OCI-LY7 (cell line): ENCODE data around the gene CCDC174. TPM values are rescaled to one million over a fixed set of nuclear protein-coding genes. Genes with fewer than 3 reads are reported as not detected.

Experiments used
- BruUV-seq: library from RNA; stranded (reverse); fragments of 400-500 nt; replicated peaks from 2 replicates; lab custom pipeline; 2021; lab: Mats Ljungman, UMichigan
- CTCF ChIA-PET: fragments of 300-600 bp; sonication (Branson Sonifier 250); formaldehyde crosslinking; loops from one replicate; lab custom pipeline; 2022; ENCODE audit warnings: antibody characterized with exemption; ENCODE audit not compliant: unreplicated experiment; lab: Charles Lee
- POLR2A ChIA-PET: fragments of 300-600 bp; sonication (Branson Sonifier 250); formaldehyde crosslinking; loops from one replicate; lab custom pipeline; 2022; ENCODE audit warnings: antibody characterized with exemption; lab: Charles Lee
- DNase-seq: peaks from one replicate; pipeline ENCODE4 v3.0.0-alpha.2; 2015; ENCODE audit warnings: low spot score
- H2AFZ ChIP-seq: fragments of 200-600 bp; sonication (generic), shearing (Covaris generic); 2 replicates; pipeline ENCODE4 v1.6.1; 2014; ENCODE audit warnings: mild to moderate bottlenecking, antibody characterized with exemption, low read length, moderate library complexity
- H3K27ac ChIP-seq: fragments of 200-600 bp; sonication (generic); 2 replicates; pipeline ENCODE4 v1.5.1; 2014; ENCODE audit warnings: mixed run types, low read depth, mild to moderate bottlenecking, moderate library complexity, low read length, inconsistent platforms; ENCODE audit not compliant: poor library complexity, severe bottlenecking
- H3K36me3 ChIP-seq: fragments of 200-600 bp; sonication (generic); 2 replicates; pipeline ENCODE4 v1.6.1; 2014; ENCODE audit warnings: mild to moderate bottlenecking, antibody characterized with exemption, low read length, moderate library complexity, mixed read lengths; ENCODE audit not compliant: insufficient read depth
- H3K4me1 ChIP-seq: fragments of 200-600 bp; sonication (generic); 2 replicates; pipeline ENCODE4 v1.5.1; 2014; ENCODE audit warnings: mild to moderate bottlenecking, low read length; ENCODE audit not compliant: insufficient read depth, poor library complexity, severe bottlenecking
- H3K4me2 ChIP-seq: fragments of 200-600 bp; sonication (generic); 2 replicates; pipeline ENCODE4 v1.6.1; 2014; ENCODE audit warnings: mild to moderate bottlenecking, low read length
- H3K4me3 ChIP-seq: fragments of 200-600 bp; sonication (generic); 2 replicates; pipeline ENCODE4 v1.5.1; 2014; ENCODE audit warnings: mild to moderate bottlenecking, low read depth, low read length; ENCODE audit not compliant: poor library complexity, severe bottlenecking
- H3K79me2 ChIP-seq: fragments of 200-600 bp; sonication (generic); 2 replicates; pipeline ENCODE4 v1.6.1; 2016; ENCODE audit warnings: low read depth, mild to moderate bottlenecking, low read length, moderate library complexity, mixed read lengths; ENCODE audit not compliant: insufficient read depth
- H3K9me2 ChIP-seq: fragments of 200-600 bp; sonication (generic); 2 replicates; pipeline ENCODE4 v1.6.1; 2016; ENCODE audit warnings: mild to moderate bottlenecking, low read length, mixed read lengths; ENCODE audit not compliant: insufficient read depth
- H3K9me3 ChIP-seq: fragments of 200-600 bp; sonication (generic); 2 replicates; pipeline ENCODE4 v1.6.1; 2014; ENCODE audit warnings: mild to moderate bottlenecking, mixed run types, low read length, mixed read lengths
- H4K20me1 ChIP-seq: fragments of 200-600 bp; sonication (generic); 2 replicates; pipeline ENCODE4 v1.6.1; 2014; ENCODE audit warnings: mild to moderate bottlenecking, antibody characterized with exemption, low read length, moderate library complexity, mixed read lengths; ENCODE audit not compliant: insufficient read depth
- EZH2phosphoT487 ChIP-seq: fragments of 200-600 bp; sonication (generic); IDR thresholded peaks from 2 replicates; pipeline ENCODE4 v1.6.1; 2018; ENCODE audit warnings: low read depth, borderline replicate concordance, mild to moderate bottlenecking, mixed run types, antibody characterized with exemption, low read length, moderate library complexity, mixed read lengths
- intact Hi-C: fragments of 100-400 bp; cut with micrococcal nuclease; formaldehyde crosslinking; loops from one replicate; pipeline ENCODE4 v1.10.0; 2022; ENCODE audit not compliant: unreplicated experiment
- total RNA-seq, 2 experiments: library from RNA; depleted of rRNA in 1 of 2; stranded (reverse); fragments of >200 nt in 1 of 2; shearing (Covaris generic) in 1 of 2; gene quantifications; 2 replicates each; pipeline ENCODE4 v1.2.3, GENCODE V29; 2014 to 2022
- TF ChIP-seq, protein P1 (sequence below): fragments of 200-600 bp; sonication (generic); conservative IDR thresholded peaks from 2 replicates; pipeline ENCODE4 v1.5.1; 2014; ENCODE audit warnings: mild to moderate bottlenecking, antibody characterized with exemption, low read length, moderate library complexity, mixed read lengths

CCDC174 gene
- total RNA-seq, 2 experiments from 2014 or later: 11.2 to 22.7 TPM

- H3K4me3 ChIP-seq: no peak overlapping the region
- H3K79me2 ChIP-seq: no peaks in the 10 kb centered on the region
- intact Hi-C loops: no loop called here
- DNase-seq: no peak
- no peak overlapping the region for H3K27ac ChIP-seq
- TF ChIP-seq, protein P1, sequence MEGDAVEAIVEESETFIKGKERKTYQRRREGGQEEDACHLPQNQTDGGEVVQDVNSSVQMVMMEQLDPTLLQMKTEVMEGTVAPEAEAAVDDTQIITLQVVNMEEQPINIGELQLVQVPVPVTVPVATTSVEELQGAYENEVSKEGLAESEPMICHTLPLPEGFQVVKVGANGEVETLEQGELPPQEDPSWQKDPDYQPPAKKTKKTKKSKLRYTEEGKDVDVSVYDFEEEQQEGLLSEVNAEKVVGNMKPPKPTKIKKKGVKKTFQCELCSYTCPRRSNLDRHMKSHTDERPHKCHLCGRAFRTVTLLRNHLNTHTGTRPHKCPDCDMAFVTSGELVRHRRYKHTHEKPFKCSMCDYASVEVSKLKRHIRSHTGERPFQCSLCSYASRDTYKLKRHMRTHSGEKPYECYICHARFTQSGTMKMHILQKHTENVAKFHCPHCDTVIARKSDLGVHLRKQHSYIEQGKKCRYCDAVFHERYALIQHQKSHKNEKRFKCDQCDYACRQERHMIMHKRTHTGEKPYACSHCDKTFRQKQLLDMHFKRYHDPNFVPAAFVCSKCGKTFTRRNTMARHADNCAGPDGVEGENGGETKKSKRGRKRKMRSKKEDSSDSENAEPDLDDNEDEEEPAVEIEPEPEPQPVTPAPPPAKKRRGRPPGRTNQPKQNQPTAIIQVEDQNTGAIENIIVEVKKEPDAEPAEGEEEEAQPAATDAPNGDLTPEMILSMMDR: no peak
- no peak for TF ChIP-seq EZH2phosphoT487
- no peak overlapping the region for H2AFZ ChIP-seq
- H3K4me2 ChIP-seq: no peak overlapping the region
- H3K4me1 ChIP-seq: no peaks in the 10 kb centered on the region
- POLR2A ChIA-PET: no interaction called here
- H4K20me1 ChIP-seq: no peaks in the 10 kb centered on the region
- no peaks in the 10 kb centered on the region for H3K9me3 ChIP-seq
- CTCF ChIA-PET: no interaction called here
- H3K9me2 ChIP-seq: no peaks in the 10 kb centered on the region
- H3K36me3 ChIP-seq: no peaks in the 10 kb centered on the region
- no TSS peak for BruUV-seq
Observed at GRCh38 chr3:14625443-14625842, 26.1 kb upstream of the CCDC174 start.

GRCh38 chr3:14627815-14628214, 23.7 kb upstream of the CCDC174 start:
- CTCF ChIA-PET: no interaction called here
- Histone ChIP-seq H3K4me1 (no peaks in the 10 kb centered on the region), H2AFZ (no peak overlapping the region), H3K79me2 (no peaks in the 10 kb centered on the region), H4K20me1 (no peaks in the 10 kb centered on the region), H3K4me2 (no peak overlapping the region), H3K4me3 (no peak overlapping the region), H3K9me3 (no peaks in the 10 kb centered on the region), H3K9me2 (no peaks in the 10 kb centered on the region), H3K36me3 (no peaks in the 10 kb centered on the region), H3K27ac (no peak overlapping the region)
- no TSS peak for BruUV-seq
- POLR2A ChIA-PET: interaction anchor here (0.7 kb wide), 1 partner anchor 23 kb away, joined by 3 read pairs; no protein-coding TSS in a partner anchor
- no peak for DNase-seq
- intact Hi-C loops: no loop called here
- TF ChIP-seq, protein P1: no peak
- no peak for TF ChIP-seq EZH2phosphoT487

- TF ChIP-seq, protein P1: no peak
- no peak for TF ChIP-seq EZH2phosphoT487
- no TSS peak for BruUV-seq
- Histone ChIP-seq H3K4me3 (no peak overlapping the region), H3K27ac (no peak overlapping the region), H3K4me2 (no peak overlapping the region), H3K9me2 (no peaks in the 10 kb centered on the region), H3K4me1 (no peaks in the 10 kb centered on the region), H3K79me2 (no peaks in the 10 kb centered on the region), H3K9me3 (no peaks in the 10 kb centered on the region), H4K20me1 (no peaks in the 10 kb centered on the region), H3K36me3 (no peaks in the 10 kb centered on the region), H2AFZ (no peak overlapping the region)
- intact Hi-C loops: no loop called here
- DNase-seq: no peak
- ChIA-PET POLR2A (interaction anchor here (0.7 kb wide), 1 partner anchor 24 kb away, joined by 3 read pairs; no protein-coding TSS in a partner anchor), CTCF (no interaction called here)
Observed at GRCh38 chr3:14628406-14628805, 23.2 kb upstream of the CCDC174 start.
